Measurements from ENCODE around the gene ADCY4.

ADCY4 gene

GRCh38 chr14:24273422-24273998 lies 61.4 kb downstream of the ADCY4 start:
- no peak for DNase-seq (ENCODE audit: low read depth)

GRCh38 chr14:24272467-24272866 lies 62.4 kb downstream of the ADCY4 start:
- no peak for DNase-seq (ENCODE audit: low read depth)

- no peak for DNase-seq (ENCODE audit: low read depth)
These were observed 63.0 kb downstream of the ADCY4 start for GRCh38 chr14:24271834-24272263.

GRCh38 chr14:24271134-24271833 lies 63.6 kb downstream of the ADCY4 start, which contains the start of gene RABGGTA:
TSS of gene RABGGTA (minus strand) at chr14:24271597. CDS start at chr14:24271115, 482 bp downstream.
- peak; percentile 85 for DNase-seq (ENCODE audit: low read depth)

- DNase-seq (ENCODE audit: low read depth) = no peak
These were observed 64.2 kb downstream of the ADCY4 start for GRCh38 chr14:24270537-24271133.

GRCh38 chr14:24269910-24270536 lies 64.8 kb downstream of the ADCY4 start:
- DNase-seq (ENCODE audit: low read depth) = no peak

GRCh38 chr14:24269368-24269767 lies 65.5 kb downstream of the ADCY4 start:
- DNase-seq (ENCODE audit: low read depth) = no peak

All from activated T-helper 9 cell treated with anti-CD3 and anti-CD28 coated beads, Interleukin-2, amount 50 U/mL, for 16 hours (primary cell).